NCI-H510A (cell line): Measurements from ENCODE around the gene MBP.

Experiments
- DNase-seq: peaks from one replicate; lab custom pipeline; 2025; lab: John Stamatoyannopoulos, UW

The MBP gene

DNA sequence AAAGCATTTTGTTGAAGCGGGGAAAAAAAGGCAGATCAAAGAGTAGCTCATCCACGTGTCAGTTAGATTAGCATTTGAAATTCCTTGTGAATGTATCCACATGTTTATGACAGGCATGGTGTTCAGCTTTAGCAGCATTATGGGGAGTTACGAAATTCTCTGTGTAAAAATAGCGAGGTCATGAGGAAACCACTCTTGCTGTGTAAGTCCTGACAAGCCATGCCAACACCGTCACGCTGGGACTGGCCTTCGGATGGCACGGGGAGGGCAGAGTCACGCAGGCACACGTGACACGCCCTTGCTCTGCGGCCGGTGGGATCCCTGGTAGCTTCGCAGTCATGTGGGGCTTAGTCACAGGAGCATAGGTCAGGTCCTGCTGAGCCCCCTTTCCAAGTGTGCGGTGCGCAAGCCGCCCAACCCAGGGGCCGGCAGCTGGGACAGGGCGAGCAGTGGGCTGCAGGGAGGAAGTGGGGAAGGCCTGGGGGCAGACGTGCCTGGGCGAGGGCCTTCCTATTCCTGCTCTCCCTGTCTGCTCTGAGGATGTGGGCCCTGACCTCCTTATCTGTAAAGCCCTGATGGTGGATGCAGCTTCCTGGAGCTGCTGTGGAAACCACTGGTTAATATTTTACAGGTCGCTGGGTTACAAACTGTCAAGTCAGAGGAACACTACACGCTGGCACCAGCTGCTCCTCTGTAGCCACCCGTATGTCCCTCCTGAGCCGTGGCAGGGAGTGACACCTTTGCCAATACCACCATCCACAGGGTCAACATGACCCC is 18.0 kb downstream of the MBP start:
- no peak for DNase-seq

DNA sequence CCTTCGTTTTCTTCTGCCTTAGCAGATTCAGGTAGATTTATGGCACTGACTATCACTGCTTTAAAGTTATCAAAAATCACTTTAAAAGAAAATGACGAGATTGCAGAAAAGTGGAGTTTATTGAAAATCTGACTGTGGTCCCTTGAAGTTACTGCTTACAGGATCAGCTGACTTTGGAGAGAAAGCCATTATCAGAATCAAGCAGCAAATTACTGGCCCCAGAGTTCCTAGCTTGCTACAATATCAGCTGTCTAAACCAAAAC is 18.5 kb downstream of the MBP start:
- DNase-seq, result no peak

DNA sequence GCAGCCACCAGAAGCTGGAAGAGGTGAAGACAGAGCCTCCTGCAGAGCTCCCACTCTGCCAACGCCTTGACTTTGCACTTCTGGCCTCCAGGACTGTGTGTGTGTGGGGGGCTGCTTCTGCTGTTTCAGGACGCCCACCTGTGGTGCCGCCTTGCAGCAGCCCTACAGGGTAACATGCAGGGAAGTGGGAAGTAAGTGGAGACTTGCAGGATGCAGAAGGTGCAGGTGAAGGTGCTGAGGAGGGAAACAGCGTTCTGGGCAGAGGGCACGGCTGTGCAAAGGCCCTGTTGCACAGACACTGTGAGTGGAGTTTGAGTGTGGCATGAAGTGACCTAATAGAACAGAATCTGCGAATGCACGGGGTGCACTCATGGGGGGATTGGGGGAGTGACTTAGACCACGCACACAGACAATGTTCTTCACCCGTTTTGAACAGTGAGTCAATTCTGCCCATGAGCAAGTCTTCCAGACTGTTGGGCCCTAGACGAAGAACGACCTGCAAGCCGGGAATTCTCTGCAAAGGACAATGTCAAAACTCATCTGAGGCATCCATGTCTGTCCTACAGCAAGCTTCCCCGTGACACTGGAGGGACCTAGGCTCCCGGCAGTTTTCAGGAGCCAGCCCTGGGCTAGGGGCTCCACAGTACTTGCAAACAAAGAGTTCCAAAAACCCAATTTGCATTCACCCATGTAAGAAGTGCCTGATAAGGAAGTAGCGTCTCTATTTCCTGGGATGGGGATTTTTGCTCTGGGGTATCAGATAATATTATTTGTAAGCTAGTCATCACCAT is 19.0 kb downstream of the MBP start:
- DNase-seq, result no peak

DNA sequence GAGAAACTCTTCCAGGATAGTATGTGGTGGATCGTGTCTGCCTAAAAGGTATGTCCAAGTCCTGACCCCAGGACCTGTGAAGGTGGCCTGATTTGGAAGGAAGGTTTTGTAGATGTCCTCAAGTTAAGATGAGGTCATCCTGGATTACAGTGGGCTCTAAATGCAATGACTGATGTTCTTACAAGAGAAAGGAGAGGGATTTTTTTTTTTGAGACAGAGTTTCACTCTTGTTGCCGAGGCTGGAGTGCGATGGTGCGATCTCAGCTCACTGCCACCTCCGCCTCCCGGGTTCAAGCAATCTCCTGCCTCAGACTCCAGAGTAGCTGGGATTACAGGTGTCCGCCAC is 19.9 kb downstream of the MBP start:
- DNase-seq, result no peak

DNA sequence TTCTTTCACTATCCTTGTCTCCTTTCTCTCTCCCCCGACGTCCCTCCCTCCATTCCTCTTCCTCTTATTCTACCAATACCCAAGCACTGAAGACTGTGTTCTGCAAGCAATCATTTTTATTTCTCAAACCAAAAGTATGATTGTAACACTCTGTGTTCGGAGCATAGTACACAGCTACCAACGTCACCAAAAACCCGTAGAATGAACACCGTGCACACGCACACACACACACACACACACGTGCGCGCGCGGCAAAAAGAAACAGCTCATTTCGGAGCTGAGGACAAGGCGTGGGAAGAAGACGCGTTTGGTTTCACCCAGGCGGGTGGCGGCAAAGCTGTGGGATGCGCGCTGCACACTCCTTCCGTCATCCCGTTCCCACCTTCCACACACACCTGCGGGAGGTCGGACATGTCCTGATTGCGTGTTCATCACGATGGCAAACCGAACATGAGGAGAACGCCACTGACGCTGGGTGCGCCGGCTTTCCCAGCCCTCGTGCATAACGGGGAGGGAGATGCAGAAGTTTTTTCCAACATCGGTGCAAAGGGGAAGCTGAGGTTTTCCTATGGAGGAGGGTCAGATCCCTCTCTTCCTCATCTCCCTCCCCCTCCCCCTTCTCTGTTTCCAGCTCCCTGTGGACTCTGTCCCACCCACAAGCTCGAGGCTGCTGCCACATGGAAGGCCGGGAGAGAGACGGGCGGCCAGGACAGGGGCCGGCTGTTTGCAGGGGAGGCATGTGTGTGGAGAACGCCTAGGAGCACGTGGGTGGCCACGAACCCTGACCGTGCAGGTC is 20.4 kb downstream of the MBP start:
- no peak for DNase-seq

DNA sequence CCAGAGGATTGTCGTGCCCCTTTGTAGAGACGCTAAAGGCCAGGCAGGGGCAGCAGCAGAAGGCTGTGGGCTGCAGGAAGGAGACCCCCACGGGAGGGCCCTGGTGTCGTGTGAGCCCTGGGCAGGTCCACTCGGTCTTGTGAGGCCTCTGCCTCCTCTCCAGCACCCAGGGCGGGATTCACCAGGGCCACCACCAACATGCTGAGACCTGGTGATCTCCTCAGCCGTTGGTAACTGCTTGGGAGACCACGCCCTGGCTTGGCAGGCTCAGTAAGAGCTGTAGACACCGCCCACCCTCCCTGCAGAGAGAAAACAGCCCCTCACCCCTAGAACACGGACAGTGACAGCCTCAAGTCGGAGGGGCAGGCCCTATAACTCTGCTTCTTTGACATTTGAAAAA is 21.1 kb downstream of the MBP start:
- DNase-seq, result no peak

DNA sequence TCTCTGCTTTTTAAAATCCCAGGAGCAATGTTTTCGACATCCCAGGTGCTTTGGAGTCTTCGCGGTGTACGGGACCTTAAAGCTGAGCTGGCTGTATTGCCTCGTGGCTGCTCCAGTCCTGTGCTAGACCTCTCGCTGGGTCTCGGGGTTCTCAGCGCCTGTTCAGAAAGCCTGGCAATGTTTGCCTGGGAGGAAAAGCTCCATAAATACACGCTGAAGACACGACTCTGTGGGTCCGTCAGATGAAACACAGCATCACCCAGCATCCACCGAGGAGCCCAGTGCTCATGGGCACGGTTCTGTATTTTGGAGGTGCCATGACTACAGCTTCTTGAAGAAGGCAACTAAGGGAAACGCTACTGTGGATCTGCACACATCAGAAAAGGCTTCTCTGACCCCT is 21.6 kb downstream of the MBP start:
- no peak for DNase-seq

DNA sequence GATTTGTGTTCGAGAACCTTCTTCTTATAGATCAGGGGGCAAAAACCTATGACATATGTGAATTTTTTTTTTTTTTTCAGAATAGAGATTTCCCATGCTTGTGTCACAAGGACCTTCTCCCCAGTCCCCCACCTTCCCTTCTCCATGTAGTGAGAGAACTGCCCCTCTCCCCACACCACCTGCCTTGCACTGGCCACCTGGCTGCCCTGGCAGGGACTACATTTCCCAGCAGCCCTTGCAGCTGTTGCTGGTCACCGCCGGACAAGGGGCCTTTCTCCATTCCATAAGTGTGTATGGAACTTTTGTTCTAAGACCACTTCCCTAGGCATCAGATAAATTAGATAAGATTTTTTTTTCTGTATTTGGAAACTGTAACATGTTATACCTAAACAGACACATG is 22.2 kb downstream of the MBP start:
- no peak for DNase-seq

DNA sequence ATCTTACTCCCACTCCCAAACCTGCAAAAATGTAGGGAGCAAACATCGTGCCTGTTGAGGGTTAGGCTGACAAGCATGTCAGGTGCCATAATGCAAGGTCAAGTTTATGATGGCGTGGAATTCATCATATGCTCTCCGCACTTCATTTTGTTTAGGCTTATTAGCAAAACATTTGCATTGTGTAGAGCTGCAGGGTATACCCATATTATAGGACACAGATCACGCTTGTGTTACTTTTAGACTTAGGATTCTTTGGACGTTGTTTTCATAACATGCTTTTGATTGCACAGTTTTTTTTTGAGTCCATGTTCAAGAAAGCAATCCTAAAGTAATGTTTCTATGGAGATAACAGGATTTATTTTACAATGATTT is 22.9 kb downstream of the MBP start:
- no peak for DNase-seq

DNA sequence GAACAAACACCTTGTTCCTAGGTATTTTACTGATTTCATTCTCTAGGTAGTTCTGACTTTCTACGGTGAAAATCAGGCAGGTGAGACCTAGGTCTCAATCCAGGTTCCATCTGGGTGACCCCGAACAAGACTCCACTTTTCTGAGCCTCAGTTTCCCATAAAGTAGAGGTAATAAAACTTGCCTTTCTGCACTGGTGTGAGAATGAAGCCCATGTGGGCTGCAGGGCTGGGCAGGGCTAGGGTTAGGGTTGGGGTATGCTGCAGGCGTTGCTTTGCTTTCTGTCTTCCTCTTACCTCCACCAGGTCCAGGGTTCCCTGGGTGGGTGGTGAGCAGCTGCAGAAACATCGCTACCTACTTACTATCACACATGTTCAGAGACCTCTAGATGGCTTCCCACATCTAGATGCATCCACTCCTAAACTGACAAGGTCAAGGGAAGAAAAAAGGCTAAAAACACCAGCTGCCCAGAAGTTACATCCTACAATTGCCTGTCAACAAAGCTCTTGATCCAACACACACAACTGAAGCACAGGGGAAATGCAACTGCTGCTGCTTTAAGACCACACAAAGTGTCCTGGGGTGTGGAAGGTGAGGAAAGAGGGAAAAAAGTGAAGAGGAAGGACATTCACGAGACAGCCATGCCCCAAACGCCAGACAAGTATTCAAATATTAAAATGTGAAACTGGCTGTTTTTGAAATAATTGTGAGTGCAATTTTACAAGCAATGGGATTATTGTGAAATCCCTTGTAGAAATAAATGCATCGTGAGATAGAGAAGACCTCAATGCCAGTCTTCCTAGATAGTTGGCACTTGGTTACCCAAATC is 23.5 kb downstream of the MBP start:
- DNase-seq, result no peak

DNA sequence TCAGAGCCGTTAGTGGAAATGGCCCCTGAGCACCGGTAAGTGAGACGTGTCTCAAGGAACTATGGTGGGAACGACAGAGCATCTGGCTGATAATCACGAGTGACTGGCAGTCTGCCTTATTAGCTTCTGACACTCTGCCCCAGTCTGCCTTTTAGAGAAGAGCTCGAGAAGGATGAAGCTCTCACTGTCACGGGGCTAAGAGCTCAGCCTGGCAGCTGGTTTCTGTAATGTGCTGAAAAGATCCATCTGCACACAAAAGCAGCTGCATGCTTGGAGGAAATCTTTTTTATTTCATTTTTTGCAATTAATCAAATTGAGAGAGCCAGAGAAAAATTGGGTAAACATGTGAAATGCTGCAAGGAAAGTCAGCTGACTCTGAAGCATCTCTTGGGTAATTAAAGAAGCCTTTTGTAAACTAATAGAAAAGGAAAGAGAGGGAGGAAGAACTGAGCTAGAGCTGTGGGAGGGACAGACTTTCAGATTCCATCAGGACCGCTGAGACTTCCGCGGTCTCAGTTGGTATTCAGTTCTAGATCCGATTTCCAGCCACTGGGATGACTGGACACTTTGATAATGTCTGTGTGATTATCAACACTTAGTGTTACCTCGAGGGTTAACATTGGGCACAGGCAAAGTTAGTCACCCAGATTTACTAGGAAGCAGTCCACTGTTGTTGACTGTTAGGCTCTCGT is 24.4 kb downstream of the MBP start:
- DNase-seq, result no peak

DNA sequence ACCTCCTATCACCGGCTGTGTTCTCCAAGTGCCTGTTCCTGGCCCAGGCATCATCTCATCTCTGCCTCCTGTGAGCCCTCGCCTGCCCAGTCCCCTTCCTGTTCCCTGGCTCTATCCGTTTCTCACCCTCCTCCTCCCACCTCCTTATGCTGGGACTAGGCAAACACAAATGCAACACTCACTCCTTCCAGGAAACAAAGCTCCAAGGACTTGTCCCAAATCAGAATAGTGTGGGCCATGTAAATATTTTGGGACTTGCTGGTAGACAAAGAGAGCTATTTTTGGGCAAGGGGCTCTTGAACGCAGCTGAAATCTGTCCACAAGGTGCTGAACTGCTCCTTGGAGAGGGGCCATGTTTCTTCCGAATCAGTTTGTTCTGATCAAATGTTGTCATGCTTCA is 25.3 kb downstream of the MBP start:
- DNase-seq, result no peak

DNA sequence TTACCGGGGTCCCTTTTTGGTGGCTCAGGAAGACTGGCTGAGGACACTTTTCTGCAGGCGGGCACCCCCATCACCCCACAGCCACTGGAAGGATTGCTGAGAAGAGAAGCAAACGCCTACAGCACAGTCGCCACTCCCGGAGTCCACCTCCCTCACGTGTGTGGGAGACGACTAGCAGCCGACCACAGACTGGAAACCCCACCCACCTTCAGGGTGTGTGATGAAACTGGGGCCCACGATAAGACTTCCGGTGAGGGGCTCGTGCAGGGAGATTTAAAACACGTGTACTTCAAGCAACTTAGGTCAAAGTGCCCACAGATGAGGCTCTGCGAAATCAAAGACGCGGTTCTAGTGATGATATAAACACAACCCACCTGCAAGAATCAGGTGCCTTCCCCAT is 26.3 kb downstream of the MBP start:
- DNase-seq, result no peak

DNA sequence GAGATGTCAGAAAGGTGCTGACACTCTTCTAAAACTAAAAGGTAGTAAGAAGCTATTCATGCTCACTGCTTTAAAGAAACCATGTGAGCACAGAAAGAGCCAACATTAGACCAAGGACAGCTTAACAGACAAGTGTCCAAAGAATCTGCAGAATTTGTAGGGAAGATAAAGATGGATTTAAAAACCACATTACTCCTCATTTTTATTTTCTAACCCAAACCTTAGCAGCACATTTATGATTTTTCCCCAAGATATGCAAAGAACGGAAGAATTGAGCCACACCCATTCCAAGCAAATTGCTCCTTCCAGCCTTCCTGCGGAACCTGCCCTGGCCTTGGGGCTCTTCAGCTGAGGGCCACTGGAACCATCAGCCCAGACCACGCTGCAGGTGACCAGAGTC is 26.9 kb downstream of the MBP start:
- DNase-seq, result no peak

DNA sequence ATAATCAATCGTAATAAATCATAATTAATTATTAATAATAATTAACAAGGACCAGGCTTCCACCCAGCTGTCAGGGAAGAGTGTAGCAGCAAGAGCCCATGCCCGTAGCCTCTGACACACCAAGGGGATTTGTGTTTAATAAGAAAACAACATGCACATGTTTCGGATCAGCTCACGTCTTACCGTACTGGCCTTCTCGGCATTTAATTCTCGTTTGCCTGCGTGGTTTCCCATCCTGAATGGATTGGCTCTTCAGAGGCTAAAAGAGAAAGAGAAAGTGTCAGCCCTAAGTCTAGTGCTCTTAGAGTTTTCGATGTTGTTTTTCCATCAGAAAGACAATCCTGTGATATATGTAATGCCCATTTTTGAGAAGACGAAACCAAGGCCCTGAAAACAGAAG is 27.6 kb downstream of the MBP start:
- no peak for DNase-seq

DNA sequence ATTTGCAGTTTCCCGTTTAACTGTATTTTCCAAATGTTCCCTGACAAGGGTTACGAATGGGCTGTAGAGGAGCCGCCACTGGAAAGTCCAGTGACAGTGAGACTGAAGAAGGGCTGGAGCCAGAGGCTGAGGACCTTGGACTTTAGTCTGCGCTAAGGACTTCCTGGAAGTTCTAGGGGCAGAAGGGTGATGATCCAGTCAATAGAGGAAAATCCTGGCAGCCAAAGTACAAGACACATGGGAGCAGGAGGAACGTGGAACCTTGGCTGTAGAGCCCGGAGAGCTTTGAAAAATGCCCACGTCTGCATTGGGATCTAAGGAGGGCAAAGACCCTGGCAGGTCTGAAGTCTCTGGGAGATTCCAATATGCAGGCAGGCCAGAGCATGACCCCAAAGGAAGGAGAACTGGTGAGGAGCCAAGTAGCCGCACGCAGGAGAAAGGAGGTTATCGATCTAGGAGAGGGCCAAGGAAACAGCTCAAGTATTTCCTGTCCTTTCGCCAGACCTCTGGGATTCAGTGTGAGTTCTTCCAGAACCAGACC is 28.5 kb downstream of the MBP start:
- DNase-seq, result no peak

DNA sequence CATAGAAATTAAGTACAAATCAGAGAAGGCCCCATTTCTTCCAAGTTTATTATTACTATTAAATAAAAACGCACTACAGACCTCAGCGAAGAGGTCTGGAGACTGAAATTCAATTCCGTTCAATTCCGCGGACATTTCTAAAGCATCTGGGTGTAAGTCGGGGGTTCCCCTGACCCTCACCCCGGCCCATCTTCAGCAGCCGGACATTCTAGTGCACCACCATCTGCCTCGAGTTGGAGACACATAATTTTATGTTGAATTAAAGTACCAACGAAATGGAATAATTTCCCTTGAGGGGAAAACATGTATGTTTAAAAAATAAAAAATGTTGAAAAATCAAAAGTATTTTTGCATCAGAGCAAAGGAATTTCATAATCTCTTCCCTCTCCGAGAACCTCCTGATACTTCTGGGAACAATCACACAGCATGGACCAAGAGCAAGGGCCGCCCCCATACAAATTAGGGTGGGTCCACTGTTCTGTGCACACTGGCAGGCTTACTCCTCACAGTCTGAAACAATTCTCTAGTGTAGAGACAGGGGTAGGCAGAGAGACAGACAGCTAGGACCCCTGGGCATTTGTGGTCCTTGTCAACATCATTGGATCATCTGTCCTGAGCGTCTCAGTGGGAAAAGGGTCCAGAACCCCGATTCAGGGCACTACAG is 29.3 kb downstream of the MBP start:
- DNase-seq, result no peak

DNA sequence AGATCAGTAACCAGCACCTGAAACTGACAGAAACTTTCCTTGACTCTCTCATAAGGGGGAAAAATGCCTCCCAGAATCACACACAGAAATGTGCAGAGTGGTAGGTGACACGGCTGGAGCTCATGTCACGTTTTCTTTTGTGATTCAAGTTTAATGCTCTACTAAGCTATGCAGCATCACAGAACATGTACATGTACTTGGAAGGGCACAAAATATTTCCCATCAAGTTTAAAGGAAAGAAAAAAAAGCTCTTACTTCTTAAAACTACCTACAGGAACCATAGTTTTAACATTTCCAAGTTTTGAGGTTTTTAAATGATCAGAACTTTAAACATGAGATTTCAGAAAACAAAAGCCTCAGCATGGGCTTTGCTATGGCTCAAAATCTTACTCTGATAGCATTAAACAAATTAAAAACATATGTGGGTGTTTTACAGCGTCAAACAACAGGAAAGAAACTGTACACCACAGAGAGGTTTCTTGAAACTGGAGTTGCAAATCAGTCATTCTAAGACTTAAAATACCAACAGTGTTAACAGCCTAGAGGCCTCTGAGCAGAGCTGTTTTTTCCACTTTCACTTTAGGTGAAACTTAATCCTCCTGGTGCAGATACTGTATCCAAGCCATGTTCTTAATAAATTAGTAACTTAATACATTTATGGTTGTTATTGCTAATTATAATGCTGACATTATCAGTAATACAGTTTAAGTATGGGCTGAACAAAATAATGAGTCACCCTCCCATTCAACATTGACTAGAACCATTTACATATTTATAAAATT is 30.1 kb downstream of the MBP start:
- no peak for DNase-seq

DNA sequence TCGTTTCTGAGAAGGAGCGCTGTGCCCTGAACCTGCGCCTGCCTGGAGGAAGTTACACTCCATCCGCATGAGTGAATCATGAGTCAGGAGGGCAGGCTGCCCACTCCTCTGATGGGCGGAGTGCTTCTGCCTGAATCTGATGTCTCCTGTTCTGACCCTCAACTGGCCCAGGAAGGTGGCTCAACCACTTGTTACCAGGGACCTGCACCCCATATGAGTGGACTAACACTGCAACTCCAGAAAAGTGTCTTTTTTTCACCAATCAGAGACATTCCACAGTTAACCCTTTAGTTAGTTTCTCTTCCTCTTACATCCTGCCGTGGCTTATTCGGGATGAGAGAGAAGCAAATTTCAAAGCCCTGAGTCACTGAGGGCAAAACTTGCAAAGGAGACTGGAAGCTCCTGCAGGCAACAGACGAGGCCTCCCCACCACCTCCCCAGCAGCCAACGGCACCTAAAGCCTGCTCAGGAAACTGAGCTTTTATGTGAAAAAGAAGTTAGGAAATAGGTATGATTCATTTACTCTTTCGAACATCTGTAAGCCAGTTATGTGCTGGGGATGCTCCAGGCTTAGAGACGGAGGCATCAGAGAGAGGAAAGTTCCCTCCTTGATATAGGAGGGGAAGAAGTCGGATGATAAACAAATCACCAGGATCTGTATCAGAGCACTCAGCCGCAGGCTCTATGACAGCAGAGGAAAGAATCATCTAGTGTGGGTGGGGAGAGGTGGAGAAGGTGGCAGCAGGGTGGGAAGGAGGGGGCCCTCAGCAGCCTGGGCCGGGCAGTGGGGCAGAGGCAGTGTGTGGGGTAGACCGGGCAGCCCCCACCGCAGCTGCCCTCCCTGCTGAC is 30.9 kb downstream of the MBP start:
- DNase-seq, result no peak
